Astrocyte of the cerebellum (primary cell): Measurements from ENCODE around the gene PRICKLE2.

ENCODE experiments used
- DNase-seq: peaks from one replicate; pipeline ENCODE4 v3.0.0-alpha.2; 2011; ENCODE audit warnings: low read depth
- H3K4me3 ChIP-seq: 2 replicates; pipeline ENCODE4 v1.5.1; 2011; ENCODE audit warnings: mild to moderate bottlenecking, low read depth, low read length, moderate library complexity
- in situ Hi-C: cut with HindIII; loops from 2 replicates; pipeline ENCODE4 v1.10.0; 2017; ENCODE audit warnings: low sequenced_read_pairs
- TF ChIP-seq, protein P1 (sequence below): IDR thresholded peaks from 2 replicates; pipeline ENCODE4 v1.5.1; 2012; ENCODE audit warnings: low read length, low read depth, moderate library complexity, mild to moderate bottlenecking; ENCODE audit errors: missing control alignments

PRICKLE2 gene

DNA sequence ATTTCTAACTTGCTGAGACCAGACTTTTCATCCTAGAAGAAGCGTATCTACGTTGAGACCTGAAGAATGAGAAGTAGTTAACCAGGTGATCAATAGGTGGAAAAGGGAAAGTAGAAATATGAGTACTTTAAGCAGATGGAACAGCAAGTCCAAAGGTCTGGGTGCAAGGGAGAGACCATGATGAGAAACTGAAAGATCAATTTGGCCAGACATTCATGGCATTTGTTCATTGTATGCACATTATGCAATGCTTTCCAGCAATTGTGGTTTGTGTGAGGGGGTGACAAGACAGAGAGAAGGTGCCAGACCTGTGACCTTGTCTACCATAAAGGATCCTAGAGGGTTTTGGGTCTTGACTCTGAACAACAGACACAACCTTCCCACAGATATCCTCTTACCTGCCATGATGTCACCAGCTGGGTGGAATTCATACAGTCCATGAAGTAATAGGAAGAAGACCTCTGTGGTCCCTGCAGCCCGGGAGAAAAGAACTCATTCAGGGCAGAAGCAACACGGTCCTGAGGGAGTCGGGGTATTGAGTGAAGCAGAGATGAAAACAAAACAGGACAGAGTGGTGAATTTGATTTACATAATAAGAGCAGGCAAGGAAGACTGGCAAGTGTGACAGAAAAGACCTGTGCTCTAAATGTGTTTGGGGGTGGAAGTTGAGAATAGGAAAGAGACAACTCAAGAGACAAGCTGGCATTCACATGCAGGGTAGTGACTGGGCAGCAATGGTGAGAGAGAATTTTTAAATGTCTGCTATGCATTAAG is 138.6 kb downstream of the PRICKLE2 start:
- no peak overlapping the region for H3K4me3 ChIP-seq
- TF ChIP-seq, protein P1, sequence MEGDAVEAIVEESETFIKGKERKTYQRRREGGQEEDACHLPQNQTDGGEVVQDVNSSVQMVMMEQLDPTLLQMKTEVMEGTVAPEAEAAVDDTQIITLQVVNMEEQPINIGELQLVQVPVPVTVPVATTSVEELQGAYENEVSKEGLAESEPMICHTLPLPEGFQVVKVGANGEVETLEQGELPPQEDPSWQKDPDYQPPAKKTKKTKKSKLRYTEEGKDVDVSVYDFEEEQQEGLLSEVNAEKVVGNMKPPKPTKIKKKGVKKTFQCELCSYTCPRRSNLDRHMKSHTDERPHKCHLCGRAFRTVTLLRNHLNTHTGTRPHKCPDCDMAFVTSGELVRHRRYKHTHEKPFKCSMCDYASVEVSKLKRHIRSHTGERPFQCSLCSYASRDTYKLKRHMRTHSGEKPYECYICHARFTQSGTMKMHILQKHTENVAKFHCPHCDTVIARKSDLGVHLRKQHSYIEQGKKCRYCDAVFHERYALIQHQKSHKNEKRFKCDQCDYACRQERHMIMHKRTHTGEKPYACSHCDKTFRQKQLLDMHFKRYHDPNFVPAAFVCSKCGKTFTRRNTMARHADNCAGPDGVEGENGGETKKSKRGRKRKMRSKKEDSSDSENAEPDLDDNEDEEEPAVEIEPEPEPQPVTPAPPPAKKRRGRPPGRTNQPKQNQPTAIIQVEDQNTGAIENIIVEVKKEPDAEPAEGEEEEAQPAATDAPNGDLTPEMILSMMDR, result no peak
- in situ Hi-C loops, result no loop called here
- DNase-seq, result no peak

DNA sequence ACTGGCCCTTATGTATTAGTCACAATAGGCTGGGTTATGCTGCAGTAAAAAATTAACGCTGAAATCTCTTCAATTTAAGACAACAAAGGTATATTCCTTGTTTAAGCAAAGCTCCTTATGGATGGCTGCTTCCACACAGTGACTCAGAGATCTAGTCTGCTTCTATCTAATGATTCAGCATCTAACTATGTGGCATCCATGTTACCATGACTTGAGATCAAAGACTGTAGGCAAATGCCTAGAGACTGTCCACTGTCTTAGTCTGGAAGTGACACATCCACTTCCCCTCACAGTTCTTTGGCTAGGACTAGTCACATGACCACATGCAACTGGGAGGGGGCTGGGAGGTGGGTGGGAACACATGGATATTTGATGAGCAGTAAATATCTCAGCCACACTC is 140.6 kb downstream of the PRICKLE2 start:
- no peak overlapping the region for H3K4me3 ChIP-seq
- DNase-seq, result no peak
- TF ChIP-seq, protein P1, result no peak
- in situ Hi-C loops, result no loop called here

DNA sequence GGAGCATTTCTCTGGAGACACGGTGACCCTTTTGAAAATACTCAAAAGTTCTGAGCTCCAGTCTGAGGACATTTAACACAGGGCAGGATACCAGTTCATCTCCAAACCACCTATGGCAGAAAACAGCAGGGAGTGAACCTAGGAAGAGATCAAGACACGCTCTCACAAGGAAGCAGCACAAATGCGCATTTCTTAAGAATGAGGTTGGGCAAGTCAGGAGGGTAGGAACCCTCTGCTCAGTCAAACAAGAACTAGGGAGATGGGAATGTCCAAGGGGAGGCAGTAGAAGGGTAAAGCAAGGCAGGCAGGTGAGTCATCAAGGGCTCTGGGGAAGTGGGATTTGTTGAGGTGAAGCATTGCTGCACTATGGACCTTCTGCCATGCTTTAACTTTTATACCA is 141.7 kb downstream of the PRICKLE2 start:
- no peak for DNase-seq
- TF ChIP-seq, protein P1, result no peak
- in situ Hi-C loops, result no loop called here
- no peak overlapping the region for H3K4me3 ChIP-seq

DNA sequence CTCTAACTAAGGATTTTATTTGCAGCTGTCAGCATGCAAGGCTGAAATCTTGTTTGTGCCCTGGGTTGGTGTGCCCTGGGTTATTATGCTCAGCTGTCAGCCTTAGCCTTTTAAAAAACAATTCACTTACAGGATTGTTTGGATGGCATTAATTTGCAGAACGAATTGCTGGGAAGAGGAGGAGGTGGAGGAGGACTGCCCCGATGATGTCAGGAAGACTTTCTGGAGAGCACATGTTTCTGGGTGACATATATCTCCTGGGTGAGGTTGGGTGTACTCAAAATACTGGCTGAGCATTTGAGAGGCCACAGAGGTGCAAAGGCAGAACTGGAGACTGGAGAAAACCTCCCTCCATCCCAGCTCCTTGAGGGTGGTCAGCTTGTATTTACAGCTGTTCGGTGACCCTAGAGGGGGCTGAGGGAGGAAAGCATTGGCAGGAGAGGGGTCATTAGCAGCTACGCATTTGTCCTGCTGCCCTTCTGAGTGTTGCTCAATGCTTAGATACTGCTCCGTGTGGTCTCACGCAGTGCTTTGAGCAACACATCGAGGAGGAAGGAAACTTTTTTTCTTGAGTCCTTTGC is 142.2 kb downstream of the PRICKLE2 start:
- in situ Hi-C loops, result no loop called here
- TF ChIP-seq, protein P1, result no peak
- no peak for DNase-seq
- no peak overlapping the region for H3K4me3 ChIP-seq

DNA sequence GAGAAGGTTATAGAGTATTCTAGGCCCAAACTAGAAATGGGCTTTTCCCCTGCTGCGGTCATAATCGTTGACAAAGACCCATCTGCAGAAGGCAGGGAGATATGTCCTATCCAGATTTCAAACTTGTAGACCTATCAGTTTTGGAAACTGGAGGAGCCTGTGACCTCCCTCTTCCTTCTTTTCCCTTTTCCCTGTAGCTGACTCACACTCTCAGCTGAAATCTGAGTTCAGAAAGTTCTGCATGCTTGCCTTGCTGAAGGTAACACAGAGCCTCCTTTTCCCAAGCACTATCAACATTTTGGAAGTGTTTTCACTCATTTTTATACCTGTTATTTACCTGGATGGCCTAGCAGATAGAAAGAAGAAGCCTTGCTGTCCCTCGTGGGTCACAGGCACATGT is 142.9 kb downstream of the PRICKLE2 start:
- TF ChIP-seq, protein P1, result no peak
- in situ Hi-C loops, result no loop called here
- H3K4me3 ChIP-seq, result no peak overlapping the region
- no peak for DNase-seq

DNA sequence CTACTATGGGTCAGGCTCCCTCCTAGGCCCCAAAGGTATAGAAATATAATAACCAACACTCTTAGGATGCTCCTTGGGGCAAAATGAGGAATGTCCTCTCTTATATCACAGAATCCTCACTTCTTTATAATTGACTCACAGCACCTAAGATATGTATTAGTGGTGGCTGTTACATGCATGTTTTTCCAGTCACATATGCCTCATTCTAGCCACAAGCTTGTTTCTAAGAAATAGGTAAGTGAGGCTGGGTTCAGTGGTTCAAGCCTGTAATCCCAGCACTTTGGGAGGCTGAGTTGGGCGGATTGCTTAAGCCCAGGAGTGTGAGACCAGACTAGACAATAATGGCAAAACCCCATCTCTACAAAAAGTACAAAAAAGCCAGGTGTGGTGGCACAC is 144.0 kb downstream of the PRICKLE2 start:
- TF ChIP-seq, protein P1, result no peak
- DNase-seq, result no peak
- H3K4me3 ChIP-seq, result no peak overlapping the region
- in situ Hi-C loops, result no loop called here
